GM12801 (cell line): ENCODE measurements around the gene FAM107B.

ENCODE experiments used
- CTCF ChIP-seq: IDR thresholded peaks from one replicate; pipeline ENCODE4 v1.5.1; 2011; ENCODE audit warnings: control low read depth; ENCODE audit not compliant: insufficient read length; ENCODE audit errors: extremely low read depth

The FAM107B gene

GRCh38 chr10:14481014-14481413, 293.7 kb downstream of the FAM107B start:
- no peak for TF ChIP-seq CTCF

- TF ChIP-seq CTCF, result no peak
These were observed 296.1 kb downstream of the FAM107B start for GRCh38 chr10:14478604-14479003.

- no peak for TF ChIP-seq CTCF
These were observed 296.5 kb downstream of the FAM107B start for GRCh38 chr10:14478201-14478600.

- no peak for TF ChIP-seq CTCF
These were observed 297.3 kb downstream of the FAM107B start for GRCh38 chr10:14477408-14477710.

GRCh38 chr10:14476641-14477407, 297.9 kb downstream of the FAM107B start:
- no peak for TF ChIP-seq CTCF

GRCh38 chr10:14476006-14476405, 298.7 kb downstream of the FAM107B start:
- no peak for TF ChIP-seq CTCF

GRCh38 chr10:14474656-14475055, 300.0 kb downstream of the FAM107B start:
- TF ChIP-seq CTCF, result no peak
